Transverse colon (tissue), 4 donors: ENCODE data around the gene SOWAHA. TPM values are rescaled to one million over a fixed set of nuclear protein-coding genes. Genes with fewer than 3 reads are reported as not detected.

Source experiments
- DNase-seq: peaks from one replicate; pipeline ENCODE4 v3.0.0-alpha.2; 2019
- H3K27ac ChIP-seq, 4 donors: fragments of 200-600 bp; sonication (generic); 2 replicates each; pipeline ENCODE4 v1.5.1; 2016 to 2018; ENCODE audit warnings: inconsistent platforms in 4 of 4
- H3K27me3 ChIP-seq: fragments of 200-600 bp; sonication (generic); 2 replicates; pipeline ENCODE4 v1.5.1; 2017; ENCODE audit warnings: inconsistent platforms
- H3K36me3 ChIP-seq, 4 donors: fragments of 200-600 bp; sonication (generic); 2 replicates each; pipeline ENCODE4 v1.5.1; 2017 to 2019; ENCODE audit warnings: inconsistent platforms in 4 of 4
- H3K4me1 ChIP-seq, 4 donors: fragments of 200-600 bp; sonication (generic); 2 replicates each; pipeline ENCODE4 v1.5.1; 2017 to 2020; ENCODE audit warnings: inconsistent platforms in 4 of 4
- H3K4me3 ChIP-seq, 4 donors: fragments of 200-600 bp; sonication (generic); 1 replicate in 1 of 4; 2 replicates in 3 of 4; pipeline versions ENCODE4 v1.5.1 to v1.6.1; 2017 to 2019; ENCODE audit warnings: inconsistent platforms in 4 of 4
- H3K9me3 ChIP-seq, 2 donors: fragments of 200-600 bp; sonication (generic); 2 replicates each; pipeline ENCODE4 v1.5.1; 2017 to 2019; ENCODE audit warnings: inconsistent platforms in 2 of 2
- CTCF ChIP-seq, 5 experiments: fragments of 200-600 bp in 3 of 5; fragments of 450-650 bp in 2 of 5; sonication (generic) in 3 of 5; IDR thresholded peaks; 1 replicate in 2 of 5; 2 replicates in 3 of 5; pipeline ENCODE4 v1.5.1; 2016 to 2017; ENCODE audit warnings: antibody characterized with exemption in 5 of 5, inconsistent platforms in 3 of 5, mild to moderate bottlenecking in 2 of 5, moderate library complexity in 1 of 5
- EP300 ChIP-seq: sonication (generic); formaldehyde crosslinking; IDR thresholded peaks from one replicate; pipeline ENCODE4 v1.6.1; 2017; ENCODE audit warnings: antibody characterized with exemption, low read depth
- POLR2A ChIP-seq: fragments of 450-650 bp; IDR thresholded peaks from one replicate; pipeline ENCODE4 v1.6.1; 2016; ENCODE audit warnings: antibody characterized with exemption, mild to moderate bottlenecking, moderate library complexity
- POLR2AphosphoS5 ChIP-seq, 3 donors: sonication (generic); formaldehyde crosslinking; IDR thresholded peaks; one replicate each; pipeline ENCODE4 v1.6.1; 2016; ENCODE audit warnings: antibody characterized with exemption in 3 of 3
- WGBS, 2 donors: methylation state at CpG; one replicate each; pipeline ENCODE4 v1.1.5; 2018; ENCODE audit warnings: low coverage in 1 of 2; 5-methylcytosine and 5-hydroxymethylcytosine counted together
- in situ Hi-C, 4 donors: fragments of 200-750 bp; cut with MboI; loops; one replicate each; pipeline versions ENCODE4 v1.15.0 to v1.15.1; 2017; ENCODE audit warnings: low sequenced_read_pairs in 3 of 4, low pct_ligation_motif_present in 1 of 4, low pct_unique_long_range_greater_than_20kb in 1 of 4
- intact Hi-C: fragments of 100-400 bp; cut with DNase I; formaldehyde crosslinking; loops from one replicate; pipeline ENCODE4 v1.15.1; 2023; ENCODE audit warnings: low total_unique reads
- small RNA-seq, 4 donors: library from RNA; depleted of rRNA; stranded (forward); fragments of <200 nt; gene quantifications; one replicate each; pipeline ENCODE3, GENCODE V24; 2016
- total RNA-seq, 4 donors: library from RNA; depleted of rRNA; stranded (reverse); fragments of >200 nt; gene quantifications; one replicate each; pipeline ENCODE4 v1.1.0, GENCODE V29; 2016

The SOWAHA gene
- total RNA-seq, 4 donors from 2014 or later, result 35.2 to 93.5 (median 76.0) TPM

GRCh38 chr5:132856011-132856410 is 42.9 kb downstream of the SOWAHA start:
- no peaks in the 10 kb centered on the region for H3K4me1 ChIP-seq
- no peak overlapping the region for H3K27ac ChIP-seq
- H3K4me3 ChIP-seq, result no peak overlapping the region
- no peak for DNase-seq
- 84 to 100% methylated on average over 2 to 3 of the region's 3 CpGs for WGBS, 2 donors
- intact Hi-C loops (no loop called here), in situ Hi-C loops (no loop called here)
- TF ChIP-seq CTCF (IDR thresholded peaks at IDR 0.05) (no peak), POLR2A (no peak), EP300 (no peak), POLR2AphosphoS5 (IDR thresholded peaks at IDR 0.05) (no peak)
- H3K36me3 ChIP-seq, result no peaks in the 10 kb centered on the region
- no peaks in the 10 kb centered on the region for H3K27me3 ChIP-seq
- no peaks in the 10 kb centered on the region for H3K9me3 ChIP-seq

GRCh38 chr5:132859889-132860437 is 46.9 kb downstream of the SOWAHA start:
- 73 to 79% methylated on average over 2 of the region's 2 CpGs for WGBS, 2 donors
- no peak for DNase-seq
- Histone ChIP-seq H3K27ac (no peak overlapping the region), H3K4me1 (no peaks in the 10 kb centered on the region), H3K4me3 (no peak overlapping the region), H3K9me3 (no peaks in the 10 kb centered on the region), H3K27me3 (no peaks in the 10 kb centered on the region), H3K36me3 (no peaks in the 10 kb centered on the region)
- no peak for TF ChIP-seq CTCF (IDR thresholded peaks at IDR 0.05)
- TF ChIP-seq POLR2A, result no peak
- TF ChIP-seq POLR2AphosphoS5 (IDR thresholded peaks at IDR 0.05), result no peak
- no peak for TF ChIP-seq EP300
- intact Hi-C loops, result no loop called here
- in situ Hi-C loops, result no loop called here

- H3K27ac ChIP-seq, result no peak overlapping the region
- TF ChIP-seq CTCF (IDR thresholded peaks at IDR 0.05) (no peak), POLR2AphosphoS5 (IDR thresholded peaks at IDR 0.05) (no peak), POLR2A (no peak), EP300 (no peak)
- WGBS, 2 donors, result 37 to 55% methylated on average over 3 to 5 of the region's 5 CpGs
- intact Hi-C loops, result no loop called here
- no peaks in the 10 kb centered on the region for H3K9me3 ChIP-seq
- H3K36me3 ChIP-seq, result no peaks in the 10 kb centered on the region
- no peak overlapping the region for H3K4me3 ChIP-seq
- no peaks in the 10 kb centered on the region for H3K27me3 ChIP-seq
- peaks cover 0 to 5% (median 2%) of the 10 kb centered on the region in 4 donors for H3K4me1 ChIP-seq
- in situ Hi-C loops, result no loop called here
- DNase-seq, result no peak
Measured at GRCh38 chr5:132860742-132861141, 47.6 kb downstream of the SOWAHA start.

- no peaks in the 10 kb centered on the region for H3K9me3 ChIP-seq
- H3K4me3 ChIP-seq, result peak overlapping the region; percentile 40 to 93 (median 86)
- peak overlapping the region; percentile 96 to 99 (median 97) for H3K27ac ChIP-seq
- WGBS, 2 donors, result 37 to 67% methylated on average over 13 to 30 of the region's 30 CpGs
- no peaks in the 10 kb centered on the region for H3K27me3 ChIP-seq
- no peak for TF ChIP-seq EP300
- peak in 1 of 5 experiments; percentile 27 for TF ChIP-seq CTCF (IDR thresholded peaks at IDR 0.05)
- intact Hi-C loops, result no loop called here
- DNase-seq, result no peak
- no peaks in the 10 kb centered on the region for H3K36me3 ChIP-seq
- in situ Hi-C loops, result no loop called here
- peaks cover 0 to 23% (median 17%) of the 10 kb centered on the region in 4 donors for H3K4me1 ChIP-seq
Measured at GRCh38 chr5:132865668-132866341, 52.7 kb downstream of the SOWAHA start.

Small RNA genes lying within 50 kb of the gene (small RNA-seq; reads per million reads assigned to genes)
- 0 reads per million in 4 donors for gene RNA5SP192

Other genes with a start within 250 kb of the SOWAHA start
- not detected for gene IL13, start 155.1 kb upstream of the SOWAHA start, total RNA-seq
- not detected for gene IL4, start 139.3 kb upstream of the SOWAHA start, total RNA-seq
- gene KIF3A, start 75.8 kb upstream of the SOWAHA start, total RNA-seq, result 1 to 10 TPM; 1.9 to 7.0 (median 2.8) TPM
- gene CCNI2, start 65.9 kb upstream of the SOWAHA start, total RNA-seq, result 10 to 100 TPM in 1 of 4 donors, 1 to 10 TPM in 3; 3.0 to 13.0 (median 7.1) TPM
- gene SEPTIN8, start 36.1 kb upstream of the SOWAHA start, total RNA-seq, result 10 to 100 TPM; 38.4 to 70.7 (median 53.5) TPM
- gene SHROOM1, start 17.3 kb downstream of the SOWAHA start, total RNA-seq, result 100 to 1,000 TPM in 1 of 4 donors, 10 to 100 TPM in 3; 65.3 to 244 (median 77.3) TPM
- gene GDF9, start 53.2 kb downstream of the SOWAHA start, total RNA-seq, result under 1 TPM in 2 of 4 donors, not detected in 2; 0.27 to 0.79 TPM
- 100 to 1,000 TPM; 117 to 311 (median 239) TPM for gene UQCRQ, start 53.3 kb downstream of the SOWAHA start, total RNA-seq
- 1 to 10 TPM in 3 of 4 donors, under 1 TPM in 1; 0.20 to 5.9 (median 5.1) TPM for gene LEAP2, start 60.4 kb downstream of the SOWAHA start, total RNA-seq
- 100 to 1,000 TPM in 2 of 4 donors, 10 to 100 TPM in 2; 66.1 to 122 (median 85.1) TPM for gene AFF4, start 150.3 kb downstream of the SOWAHA start, total RNA-seq
- 10 to 100 TPM; 19.1 to 37.4 (median 25.7) TPM for gene ZCCHC10, start 213.2 kb downstream of the SOWAHA start, total RNA-seq
- 10 to 100 TPM; 34.4 to 52.5 (median 46.5) TPM for gene HSPA4, start 238.7 kb downstream of the SOWAHA start, total RNA-seq